ENCODE results near the gene CYP26B1. TPM values are rescaled to one million over a fixed set of nuclear protein-coding genes. Genes with fewer than 3 reads are reported as not detected.

The CYP26B1 gene
- total RNA-seq, 1 donor from 2014 or later: 1.1 TPM

GRCh38 chr2:72111061-72111460 is 36.6 kb downstream of the CYP26B1 start:
- H3K36me3 ChIP-seq (ENCODE audit: control insufficient read depth, insufficient read depth, low read length): no peaks in the 10 kb centered on the region
- DNase-seq (ENCODE audit: low read depth): no peak
- TF ChIP-seq CTCF (IDR thresholded peaks at IDR 0.05; ENCODE audit: insufficient read depth, low read length, poor library complexity, severe bottlenecking): no peak
- no peaks in the 10 kb centered on the region for H3K27me3 ChIP-seq (ENCODE audit: control insufficient read depth, insufficient read depth, low read length)
- no peak overlapping the region for H3K4me3 ChIP-seq (ENCODE audit: low read depth, low read length)

GRCh38 chr2:72109904-72110303 is 37.8 kb downstream of the CYP26B1 start:
- Histone ChIP-seq H3K36me3 (ENCODE audit: control insufficient read depth, insufficient read depth, low read length) (no peaks in the 10 kb centered on the region), H3K4me3 (ENCODE audit: low read depth, low read length) (no peak overlapping the region), H3K27me3 (ENCODE audit: control insufficient read depth, insufficient read depth, low read length) (no peaks in the 10 kb centered on the region)
- no peak for TF ChIP-seq CTCF (IDR thresholded peaks at IDR 0.05; ENCODE audit: insufficient read depth, low read length, poor library complexity, severe bottlenecking)
- DNase-seq (ENCODE audit: low read depth): no peak

- TF ChIP-seq CTCF (IDR thresholded peaks at IDR 0.05; ENCODE audit: insufficient read depth, low read length, poor library complexity, severe bottlenecking): no peak
- Histone ChIP-seq H3K4me3 (ENCODE audit: low read depth, low read length) (no peak overlapping the region), H3K27me3 (ENCODE audit: control insufficient read depth, insufficient read depth, low read length) (no peaks in the 10 kb centered on the region), H3K36me3 (ENCODE audit: control insufficient read depth, insufficient read depth, low read length) (no peaks in the 10 kb centered on the region)
- no peak for DNase-seq (ENCODE audit: low read depth)
These were observed 38.4 kb downstream of the CYP26B1 start for GRCh38 chr2:72109291-72109690.

GRCh38 chr2:72108121-72108520 is 39.5 kb downstream of the CYP26B1 start:
- no peak for DNase-seq (ENCODE audit: low read depth)
- TF ChIP-seq CTCF (IDR thresholded peaks at IDR 0.05; ENCODE audit: insufficient read depth, low read length, poor library complexity, severe bottlenecking): no peak

GRCh38 chr2:72106978-72107377 is 40.7 kb downstream of the CYP26B1 start:
- TF ChIP-seq CTCF (IDR thresholded peaks at IDR 0.05; ENCODE audit: insufficient read depth, low read length, poor library complexity, severe bottlenecking): no peak
- DNase-seq (ENCODE audit: low read depth): no peak
- Histone ChIP-seq H3K36me3 (ENCODE audit: control insufficient read depth, insufficient read depth, low read length) (no peaks in the 10 kb centered on the region), H3K27me3 (ENCODE audit: control insufficient read depth, insufficient read depth, low read length) (no peaks in the 10 kb centered on the region), H3K4me3 (ENCODE audit: low read depth, low read length) (no peak overlapping the region)

More at GRCh38 chr2:72108121-72108520, 39.5 kb downstream of the CYP26B1 start:
- no peaks in the 10 kb centered on the region for H3K27me3 ChIP-seq (ENCODE audit: control insufficient read depth, insufficient read depth, low read length)
- H3K36me3 ChIP-seq (ENCODE audit: control insufficient read depth, insufficient read depth, low read length): no peaks in the 10 kb centered on the region
- H3K4me3 ChIP-seq (ENCODE audit: low read depth, low read length): no peak overlapping the region

- no peak overlapping the region for H3K4me3 ChIP-seq (ENCODE audit: low read depth, low read length)
- no peak for DNase-seq (ENCODE audit: low read depth)
- no peaks in the 10 kb centered on the region for H3K27me3 ChIP-seq (ENCODE audit: control insufficient read depth, insufficient read depth, low read length)
- no peaks in the 10 kb centered on the region for H3K36me3 ChIP-seq (ENCODE audit: control insufficient read depth, insufficient read depth, low read length)
- TF ChIP-seq CTCF (IDR thresholded peaks at IDR 0.05; ENCODE audit: insufficient read depth, low read length, poor library complexity, severe bottlenecking): no peak
These were observed 42.7 kb downstream of the CYP26B1 start for GRCh38 chr2:72104821-72105588.

Data from kidney epithelial cell (primary cell).